HEK293T (cell line): Measurements from ENCODE around the gene SRF.

Source experiments
- CTCF ChIA-PET: fragments of 350-600 bp; formaldehyde crosslinking; extraction: SDS; loops from one replicate; lab custom pipeline; 2021; ENCODE audit warnings: antibody characterized with exemption, inconsistent platforms; lab: Yijun Ruan, JAX
- POLR2A ChIA-PET: fragments of 350-600 bp; formaldehyde crosslinking; extraction: SDS; loops from one replicate; lab custom pipeline; 2020; ENCODE audit warnings: antibody characterized with exemption, inconsistent platforms; lab: Yijun Ruan, JAX
- DNase-seq: peaks from one replicate; pipeline ENCODE4 v3.0.0; 2012; ENCODE audit warnings: mixed read lengths; ENCODE audit errors: extremely low spot score
- ARNT ChIP-seq: fragments of 450-650 bp; IDR thresholded peaks from 2 replicates; pipeline ENCODE4 v1.6.1; 2017; ENCODE audit warnings: mild to moderate bottlenecking
- BHLHE40 ChIP-seq: fragments of 450-650 bp; IDR thresholded peaks from 2 replicates; pipeline ENCODE4 v1.6.1; 2016; ENCODE audit warnings: mild to moderate bottlenecking, moderate library complexity, borderline replicate concordance
- CTBP1 ChIP-seq: fragments of 450-650 bp; IDR thresholded peaks from 2 replicates; pipeline ENCODE4 v1.6.1; 2016; ENCODE audit warnings: borderline replicate concordance
- ELF4 ChIP-seq: fragments of 450-650 bp; IDR thresholded peaks from 2 replicates; pipeline ENCODE4 v1.6.1; 2017; ENCODE audit warnings: antibody characterized with exemption
- FOXA1 ChIP-seq: fragments of 450-650 bp; IDR thresholded peaks from 2 replicates; pipeline ENCODE4 v1.6.1; 2016; ENCODE audit warnings: mild to moderate bottlenecking
- FOXK2 ChIP-seq: fragments of 450-650 bp; IDR thresholded peaks from 2 replicates; pipeline ENCODE4 v1.6.1; 2016; ENCODE audit warnings: mild to moderate bottlenecking
- FOXM1 ChIP-seq: fragments of 450-650 bp; IDR thresholded peaks from 2 replicates; pipeline ENCODE4 v1.6.1; 2017; ENCODE audit warnings: mild to moderate bottlenecking, borderline replicate concordance
- HDGF ChIP-seq: fragments of 450-650 bp; IDR thresholded peaks from 2 replicates; pipeline ENCODE4 v1.6.1; 2017; ENCODE audit warnings: antibody characterized with exemption, borderline replicate concordance
- L3MBTL2 ChIP-seq: fragments of 450-650 bp; conservative IDR thresholded peaks from 2 replicates; pipeline ENCODE4 v1.6.1; 2016; ENCODE audit warnings: mild to moderate bottlenecking
- LEF1 ChIP-seq: fragments of 450-650 bp; IDR thresholded peaks from 2 replicates; pipeline ENCODE4 v1.6.1; 2017; ENCODE audit warnings: mild to moderate bottlenecking, borderline replicate concordance
- NFRKB ChIP-seq: fragments of 450-650 bp; IDR thresholded peaks from 2 replicates; pipeline ENCODE4 v1.6.1; 2016; ENCODE audit warnings: mild to moderate bottlenecking, moderate library complexity
- SP1 ChIP-seq: fragments of 450-650 bp; IDR thresholded peaks from 2 replicates; pipeline ENCODE4 v1.6.1; 2017
- SUZ12 ChIP-seq: fragments of 450-650 bp; IDR thresholded peaks from 2 replicates; pipeline ENCODE4 v1.6.1; 2016; ENCODE audit warnings: mild to moderate bottlenecking
- TARDBP ChIP-seq: fragments of 450-650 bp; IDR thresholded peaks from 2 replicates; pipeline ENCODE4 v1.6.1; 2016
- ZNF384 ChIP-seq: fragments of 450-650 bp; IDR thresholded peaks from 2 replicates; pipeline ENCODE4 v1.6.1; 2016
- TF ChIP-seq, protein P1 (sequence below): fragments of 450-650 bp; IDR thresholded peaks from 2 replicates; pipeline ENCODE4 v1.6.1; 2016

SRF gene

GRCh38 chr6:43223175-43223574 lies 52.1 kb downstream of the SRF start:
- ChIA-PET POLR2A (interaction anchor here (0.7 to 1.3 kb wide), 3 partner anchors 15 to 28 kb away, joined by 3 read pairs; no protein-coding TSS in a partner anchor), CTCF (no interaction called here)
- no peak for DNase-seq
- TF ChIP-seq FOXK2 (no peak), ZNF384 (no peak), SUZ12 (no peak), BHLHE40 (no peak), LEF1 (no peak), ARNT (no peak), L3MBTL2 (no peak), HDGF (no peak), FOXA1 (no peak), FOXM1 (no peak), NFRKB (no peak), SP1 (no peak), ELF4 (no peak), CTBP1 (no peak)
- TF ChIP-seq, protein P1, sequence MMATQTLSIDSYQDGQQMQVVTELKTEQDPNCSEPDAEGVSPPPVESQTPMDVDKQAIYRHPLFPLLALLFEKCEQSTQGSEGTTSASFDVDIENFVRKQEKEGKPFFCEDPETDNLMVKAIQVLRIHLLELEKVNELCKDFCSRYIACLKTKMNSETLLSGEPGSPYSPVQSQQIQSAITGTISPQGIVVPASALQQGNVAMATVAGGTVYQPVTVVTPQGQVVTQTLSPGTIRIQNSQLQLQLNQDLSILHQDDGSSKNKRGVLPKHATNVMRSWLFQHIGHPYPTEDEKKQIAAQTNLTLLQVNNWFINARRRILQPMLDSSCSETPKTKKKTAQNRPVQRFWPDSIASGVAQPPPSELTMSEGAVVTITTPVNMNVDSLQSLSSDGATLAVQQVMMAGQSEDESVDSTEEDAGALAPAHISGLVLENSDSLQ = no peak

DNA sequence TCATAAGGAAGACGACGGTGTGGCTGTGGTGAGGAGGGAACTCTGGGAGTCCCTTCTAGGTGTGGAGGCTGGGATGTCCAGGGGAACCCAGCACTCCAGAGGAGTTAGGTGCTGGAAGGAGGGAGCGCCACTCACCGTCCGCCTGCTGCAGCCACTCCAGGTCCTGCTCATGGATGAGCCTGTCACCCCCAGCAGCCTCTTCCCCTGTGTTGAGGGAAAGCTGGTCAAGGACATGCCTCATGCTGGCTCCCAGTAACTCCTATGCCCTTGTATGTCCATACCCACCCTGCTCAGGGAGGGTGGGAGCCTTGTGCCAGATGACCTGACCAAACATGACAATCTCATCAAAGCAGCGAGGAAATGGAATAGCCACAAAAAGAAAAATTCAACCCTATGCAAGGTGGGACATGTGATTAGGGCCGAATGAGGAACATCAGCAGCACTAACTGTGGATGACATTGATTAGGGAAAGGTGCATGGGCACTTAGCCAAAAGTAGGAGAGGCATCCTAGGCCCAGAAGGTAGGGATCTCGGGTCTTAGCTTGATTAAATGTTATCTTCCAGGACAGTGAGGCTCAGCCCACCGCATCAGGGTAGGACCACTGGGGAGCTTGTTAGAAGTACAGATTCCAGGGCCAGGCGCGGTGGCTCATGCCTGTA lies 55.3 kb downstream of the SRF start:
- ChIA-PET CTCF (no interaction called here), POLR2A (interaction anchor here (1.2 kb wide), 1 partner anchor 20 kb away, joined by 4 read pairs; no protein-coding TSS in a partner anchor)
- DNase-seq = no peak
- TF ChIP-seq CTBP1 (no peak), TARDBP (no peak), L3MBTL2 (no peak), ELF4 (no peak), FOXM1 (no peak), ZNF384 (no peak), NFRKB (no peak), ARNT (no peak), HDGF (no peak), SUZ12 (no peak), SP1 (no peak), FOXA1 (no peak), LEF1 (no peak), FOXK2 (no peak), BHLHE40 (no peak)
- TF ChIP-seq, protein P1 = no peak

DNA sequence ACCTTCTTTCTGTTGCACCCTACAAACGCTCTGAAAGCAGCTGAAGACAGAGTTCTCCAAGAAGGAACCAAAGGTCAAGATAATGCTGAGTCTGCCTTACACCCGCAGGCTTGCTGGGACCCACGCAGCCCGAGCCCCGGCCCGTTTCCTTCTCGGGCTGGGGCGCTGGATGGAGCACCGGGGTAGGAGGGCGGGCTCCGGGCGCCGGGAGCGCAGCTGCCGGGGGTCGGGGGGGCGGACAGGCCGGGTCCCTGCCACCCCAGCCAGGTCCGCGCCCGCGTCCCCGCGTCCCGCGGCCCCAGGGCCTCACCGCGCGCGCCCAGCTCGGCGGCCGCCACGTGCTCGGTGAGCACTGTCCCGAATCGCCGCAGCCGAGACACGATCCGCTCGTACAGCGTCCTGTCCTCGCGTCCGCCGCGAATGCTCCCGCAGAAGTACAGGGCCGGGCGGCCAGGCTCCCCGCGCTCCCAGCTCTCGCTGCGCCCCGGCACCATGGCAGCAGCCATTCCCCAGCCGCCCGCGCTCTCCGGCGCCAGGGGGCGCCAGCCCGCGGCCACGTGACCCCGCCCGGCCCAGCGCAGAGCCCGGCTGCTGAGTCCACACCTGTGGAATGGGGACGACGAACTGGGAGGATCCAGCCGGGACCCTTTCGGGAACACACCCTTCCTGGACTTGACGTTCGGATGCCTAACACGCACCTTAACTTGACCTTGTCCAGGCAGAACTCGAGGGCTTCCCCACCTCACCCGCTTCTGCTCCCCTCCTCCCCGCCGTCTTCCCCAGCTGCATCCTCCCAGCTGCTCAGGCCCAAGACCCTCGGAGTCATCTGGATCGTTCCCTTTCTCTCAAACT lies 58.1 kb downstream of the SRF start, which contains the start of gene DNPH1:
DNPH1 (minus strand) TSS at position 531 of the 852 bp plus-strand sequence; CDS start at position 506, 25 bp downstream.
- ChIA-PET POLR2A (interaction anchor here (0.8 to 2.4 kb wide), 13 partner anchors 8 to 300 kb away, joined by 3 to 12 read pairs (median 4); partner anchors contain the start of genes CNPY3, CUL9, SRF and ZNF318), CTCF (interaction anchor here (0.5 to 1.4 kb wide), 18 partner anchors 8 to 369 kb away, joined by 3 to 6 read pairs (median 3); partner anchors contain the start of gene CUL9)
- TF ChIP-seq LEF1 (0 out of 2 replicates have a peak, but pooled peaks have one; percentile 45), SUZ12 (no peak), TARDBP (no peak), CTBP1 (no peak), L3MBTL2 (peak; percentile 59; the same call in 1 of the 2 replicates), FOXM1 (0 out of 2 replicates have a peak, but pooled peaks have one; percentile 9), NFRKB (no peak)
- peak; percentile 90 for DNase-seq

- TF ChIP-seq LEF1 (no peak), SUZ12 (no peak), ARNT (no peak), FOXM1 (no peak), ELF4 (no peak), NFRKB (no peak), CTBP1 (no peak), ZNF384 (no peak), BHLHE40 (no peak), HDGF (no peak)
- DNase-seq = no peak
- POLR2A ChIA-PET = interaction anchor here (0.9 to 2.4 kb wide), 13 partner anchors 7 to 301 kb away, joined by 3 to 12 read pairs (median 4); partner anchors contain the start of genes CNPY3, CUL9, SRF and ZNF318
- CTCF ChIA-PET = interaction anchor here (0.6 to 1.4 kb wide), 7 partner anchors 8 to 368 kb away, joined by 3 to 5 read pairs (median 3); no protein-coding TSS in a partner anchor
Observed at GRCh38 chr6:43229803-43230620, 58.9 kb downstream of the SRF start.

- no peak for DNase-seq
- TF ChIP-seq HDGF = no peak
- TF ChIP-seq SP1 = no peak
- TF ChIP-seq CTBP1 = no peak
- TF ChIP-seq TARDBP = no peak
- TF ChIP-seq FOXM1 = no peak
- TF ChIP-seq L3MBTL2 = no peak
- TF ChIP-seq LEF1 = no peak
- TF ChIP-seq, protein P1 = no peak
- no peak for TF ChIP-seq BHLHE40
- CTCF ChIA-PET = no interaction called here
- POLR2A ChIA-PET = interaction anchor here (0.9 to 1.4 kb wide), 3 partner anchors 16 to 260 kb away, joined by 3 to 12 read pairs (median 4); partner anchors contain the start of gene ZNF318
Observed at GRCh38 chr6:43231053-43231452, 60.0 kb downstream of the SRF start.
